Measurements from ENCODE around the gene TEFM.

GRCh38 chr17:30906101-30906911, at the start of gene TEFM:
- no peak for TF ChIP-seq EZH2phosphoT487 (IDR thresholded peaks at IDR 0.05; ENCODE audit: borderline replicate concordance, low read length)
- TF ChIP-seq CTCF (IDR thresholded peaks at IDR 0.05; ENCODE audit: low read depth, low read length, poor library complexity, severe bottlenecking) = no peak

Measured in DOHH2 (cell line).